ENCODE results near the gene ENPP1.

The ENPP1 gene

GRCh38 chr6:131816869-131817268, 9.0 kb downstream of the ENPP1 start (continued):
- TF ChIP-seq ZNF658 (tag by site-specific recombination; IDR thresholded peaks at IDR 0.05) (no peak), ZNF707 (tag by site-specific recombination; IDR thresholded peaks at IDR 0.05) (no peak), TCF7L2 (IDR thresholded peaks at IDR 0.05; ENCODE audit: borderline replicate concordance, low read depth, low read length) (no peak), ZNF157 (tag by site-specific recombination; IDR thresholded peaks at IDR 0.05) (no peak), GLI4 (tag by site-specific recombination; IDR thresholded peaks at IDR 0.05) (no peak), ZEB2 (tag by site-specific recombination; IDR thresholded peaks at IDR 0.05) (no peak), ZXDB (tag by site-specific recombination; IDR thresholded peaks at IDR 0.05) (0 out of 2 replicates have a peak, but pooled peaks have one; percentile 11), ZNF549 (tag by site-specific recombination; IDR thresholded peaks at IDR 0.05) (no peak), PRDM2 (tag by site-specific recombination; IDR thresholded peaks at IDR 0.05; ENCODE audit: borderline replicate concordance) (no peak), SCRT2 (tag by site-specific recombination; IDR thresholded peaks at IDR 0.05) (no peak), ZNF10 (tag by site-specific recombination; IDR thresholded peaks at IDR 0.05) (no peak), ZFP69B (tag by site-specific recombination; IDR thresholded peaks at IDR 0.05) (no peak), WT1 (tag by site-specific recombination; IDR thresholded peaks at IDR 0.05) (peak; percentile 79), ZNF677 (tag by site-specific recombination; IDR thresholded peaks at IDR 0.05) (no peak), PATZ1 (tag by site-specific recombination; IDR thresholded peaks at IDR 0.05) (no peak), ZNF555 (tag by site-specific recombination; conservative IDR thresholded peaks at IDR 0.05) (no peak), ZBTB20 (tag by site-specific recombination; IDR thresholded peaks at IDR 0.05) (no peak), IKZF3 (tag by site-specific recombination; IDR thresholded peaks at IDR 0.05) (no peak), PRDM6 (tag by site-specific recombination; IDR thresholded peaks at IDR 0.05) (peak; percentile 44), ZBTB11 (tag by site-specific recombination; conservative IDR thresholded peaks at IDR 0.05; ENCODE audit: low read depth) (no peak), ZNF510 (tag by site-specific recombination; IDR thresholded peaks at IDR 0.05; ENCODE audit: insufficient replicate concordance) (no peak), ZNF362 (tag by site-specific recombination; IDR thresholded peaks at IDR 0.05) (no peak), ZNF776 (tag by site-specific recombination; IDR thresholded peaks at IDR 0.05; ENCODE audit: borderline replicate concordance) (no peak), ZNF138 (tag by site-specific recombination; IDR thresholded peaks at IDR 0.05; ENCODE audit: borderline replicate concordance) (no peak), ZNF791 (tag by site-specific recombination; IDR thresholded peaks at IDR 0.05) (no peak), BCL11B (tag by site-specific recombination; IDR thresholded peaks at IDR 0.05; ENCODE audit: low read depth) (no peak), ZBTB21 (tag by site-specific recombination; IDR thresholded peaks at IDR 0.05) (no peak), ZNF184 (tag by site-specific recombination; IDR thresholded peaks at IDR 0.05) (no peak)

Measured in HEK293 (cell line).